SKM-1 treated with dmso at 0.1 percent for 144 hours (cell line): ENCODE results near the gene HRC.
"Not testable (repeated sequence)": the region's sequence is repeated elsewhere in the genome, so short reads cannot be mapped to it uniquely, and the experiment has no call there.

ENCODE experiments used
- DNase-seq: peaks from one replicate; lab custom pipeline; 2025; ENCODE audit not compliant: unreplicated experiment; lab: John Stamatoyannopoulos, UW

HRC gene

GRCh38 chr19:49155005-49155819 lies at the start of gene HRC:
TSS of gene HRC (minus strand) at chr19:49155396. CDS start at chr19:49155237, 159 bp downstream.
- no peak for DNase-seq

GRCh38 chr19:49201042-49201441 lies 45.8 kb upstream of the HRC start:
- no peak for DNase-seq

GRCh38 chr19:49200238-49200862 lies 45.2 kb upstream of the HRC start:
- no peak for DNase-seq

GRCh38 chr19:49196527-49197240 lies 41.5 kb upstream of the HRC start:
- DNase-seq, result no peak

- DNase-seq, result no peak
These were observed 39.2 kb upstream of the HRC start for GRCh38 chr19:49194408-49194807.

GRCh38 chr19:49193822-49194394 lies 38.7 kb upstream of the HRC start:
- DNase-seq, result no peak

GRCh38 chr19:49190781-49191180 lies 35.6 kb upstream of the HRC start:
- no peak for DNase-seq

GRCh38 chr19:49189259-49189658 lies 34.1 kb upstream of the HRC start:
- no peak for DNase-seq

- no peak for DNase-seq
These were observed 33.5 kb upstream of the HRC start for GRCh38 chr19:49188626-49189200.

GRCh38 chr19:49186108-49186507 lies 30.9 kb upstream of the HRC start:
- DNase-seq, result no peak

GRCh38 chr19:49182848-49183375 lies 27.7 kb upstream of the HRC start:
- no peak for DNase-seq

- not testable (repeated sequence) for DNase-seq
These were observed 27.0 kb upstream of the HRC start for GRCh38 chr19:49182010-49182847.

GRCh38 chr19:49180659-49181058 lies 25.5 kb upstream of the HRC start:
- no peak for DNase-seq

GRCh38 chr19:49173198-49173597 lies 18.0 kb upstream of the HRC start:
- DNase-seq, result no peak

- no peak for DNase-seq
These were observed 13.2 kb upstream of the HRC start for GRCh38 chr19:49168421-49168820.

- no peak for DNase-seq
These were observed 12.7 kb upstream of the HRC start for GRCh38 chr19:49167857-49168409.

GRCh38 chr19:49165865-49166301 lies 10.7 kb upstream of the HRC start:
- DNase-seq, result no peak

GRCh38 chr19:49165111-49165750 lies 10.0 kb upstream of the HRC start:
- no peak for DNase-seq

GRCh38 chr19:49161987-49162386 lies 6.8 kb upstream of the HRC start:
- no peak for DNase-seq
